NCI-H446 (cell line): ENCODE measurements around the gene BAD.
A peak's percentile ranks its signal among the peaks of the same experiment; 100 is the strongest.
"Not testable (repeated sequence)": the region's sequence is repeated elsewhere in the genome, so short reads cannot be mapped to it uniquely, and the experiment has no call there.

Experiments
- DNase-seq, 2 experiments: peaks; one replicate each; lab custom pipeline; 2025; lab: John Stamatoyannopoulos, UW

The BAD gene

DNA sequence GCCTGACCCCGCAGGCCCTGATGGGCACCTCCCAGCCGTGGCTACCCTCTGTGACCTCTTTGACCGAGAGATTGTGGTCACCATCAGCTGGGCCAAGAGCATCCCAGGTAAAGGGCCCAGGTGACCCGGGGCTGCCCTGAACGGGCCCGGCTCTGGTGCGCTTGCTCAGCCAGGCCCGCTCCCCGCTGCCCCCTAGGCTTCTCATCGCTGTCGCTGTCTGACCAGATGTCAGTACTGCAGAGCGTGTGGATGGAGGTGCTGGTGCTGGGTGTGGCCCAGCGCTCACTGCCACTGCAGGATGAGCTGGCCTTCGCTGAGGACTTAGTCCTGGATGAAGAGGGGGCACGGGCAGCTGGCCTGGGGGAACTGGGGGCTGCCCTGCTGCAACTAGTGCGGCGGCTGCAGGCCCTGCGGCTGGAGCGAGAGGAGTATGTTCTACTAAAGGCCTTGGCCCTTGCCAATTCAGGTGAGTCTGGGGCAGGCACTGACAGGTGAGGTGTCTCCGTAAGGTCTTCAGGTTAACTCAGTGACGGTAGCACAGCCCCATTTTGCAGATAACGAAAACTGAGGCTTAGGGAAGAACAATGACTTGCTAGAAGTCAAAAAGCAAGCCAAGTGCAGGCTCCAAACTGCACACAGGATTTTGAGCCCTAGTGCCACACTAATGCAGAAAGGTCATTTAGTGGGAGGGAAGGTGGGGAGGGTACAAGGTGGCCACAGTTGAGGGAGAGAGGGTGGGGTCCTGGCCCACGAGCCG is 30.5 kb upstream of the BAD start:
- DNase-seq = no peak

- no peak for DNase-seq
Observed at GRCh38 chr11:64314146-64314804, 29.8 kb upstream of the BAD start.

DNA sequence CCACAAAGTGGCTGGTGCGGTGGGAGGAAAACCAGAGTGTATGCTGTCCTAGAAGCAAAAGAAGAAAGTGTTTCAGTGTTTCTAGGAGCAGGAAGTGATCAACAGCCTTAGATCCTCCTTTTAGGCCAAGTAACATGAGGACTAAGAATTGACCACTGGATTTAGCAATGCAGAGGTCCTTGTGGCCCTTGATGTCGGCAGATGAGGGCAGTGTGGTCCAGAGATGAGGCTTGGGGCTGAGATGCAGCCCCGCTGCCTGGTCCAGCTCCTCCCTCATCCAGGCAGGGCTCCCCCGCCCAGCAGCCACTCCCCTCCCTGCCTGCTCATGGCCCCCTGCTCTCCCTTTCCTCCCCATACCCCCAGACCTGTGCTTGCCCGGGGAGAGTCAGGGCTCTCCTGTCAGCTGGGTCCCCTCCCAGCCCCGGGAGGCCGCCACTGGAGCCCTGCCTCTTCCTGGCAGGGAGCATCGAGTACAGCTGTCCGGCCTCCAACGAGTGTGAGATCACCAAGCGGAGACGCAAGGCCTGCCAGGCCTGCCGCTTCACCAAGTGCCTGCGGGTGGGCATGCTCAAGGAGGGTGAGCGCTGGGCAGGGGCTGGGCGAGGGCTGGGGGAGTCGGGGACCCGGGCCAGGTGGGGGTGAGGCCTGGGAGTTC is 29.2 kb upstream of the BAD start:
- DNase-seq = no peak

- DNase-seq = no peak
Observed at GRCh38 chr11:64312947-64313346, 28.5 kb upstream of the BAD start.

- not testable (repeated sequence) for DNase-seq
Observed at GRCh38 chr11:64307795-64308194, 23.3 kb upstream of the BAD start.

DNA sequence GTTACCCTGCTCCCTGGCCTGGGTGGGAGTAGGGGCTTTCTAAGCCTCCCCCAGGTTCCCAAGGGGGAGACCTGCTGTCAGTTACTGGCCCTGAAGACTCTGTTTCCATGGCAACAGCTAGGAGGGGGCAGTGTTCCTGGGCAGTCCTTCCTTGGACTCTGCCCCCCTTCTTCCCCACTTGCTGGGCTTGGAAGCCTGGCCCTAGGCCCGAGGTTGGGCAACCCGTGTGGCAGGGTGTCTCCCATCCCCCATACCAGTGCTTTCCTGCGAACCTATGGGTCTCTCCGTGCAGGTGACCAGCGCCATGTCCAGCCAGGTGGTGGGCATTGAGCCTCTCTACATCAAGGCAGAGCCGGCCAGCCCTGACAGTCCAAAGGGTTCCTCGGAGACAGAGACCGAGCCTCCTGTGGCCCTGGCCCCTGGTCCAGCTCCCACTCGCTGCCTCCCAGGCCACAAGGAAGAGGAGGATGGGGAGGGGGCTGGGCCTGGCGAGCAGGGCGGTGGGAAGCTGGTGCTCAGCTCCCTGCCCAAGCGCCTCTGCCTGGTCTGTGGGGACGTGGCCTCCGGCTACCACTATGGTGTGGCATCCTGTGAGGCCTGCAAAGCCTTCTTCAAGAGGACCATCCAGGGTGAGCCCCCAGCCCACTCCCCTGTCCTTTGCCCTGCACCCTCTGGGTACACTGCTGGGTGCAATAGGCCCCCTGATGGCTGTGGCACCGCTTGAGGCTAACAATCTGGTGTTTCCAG is 22.6 kb upstream of the BAD start:
- peak in 1 of 2 experiments; percentile 28 for DNase-seq

- no peak for DNase-seq
Observed at GRCh38 chr11:64306563-64306875, 22.1 kb upstream of the BAD start.

GRCh38 chr11:64305691-64306562 is 21.5 kb upstream of the BAD start:
- peak; percentile 14 to 48 for DNase-seq

- DNase-seq = peak; percentile 99 to 100
Observed at GRCh38 chr11:64305075-64305690, 20.7 kb upstream of the BAD start, which contains the start of gene ESRRA. Gene ESRRA (plus strand): TSS chr11:64305524. CDS start chr11:64307180, 1,656 bp downstream.

DNA sequence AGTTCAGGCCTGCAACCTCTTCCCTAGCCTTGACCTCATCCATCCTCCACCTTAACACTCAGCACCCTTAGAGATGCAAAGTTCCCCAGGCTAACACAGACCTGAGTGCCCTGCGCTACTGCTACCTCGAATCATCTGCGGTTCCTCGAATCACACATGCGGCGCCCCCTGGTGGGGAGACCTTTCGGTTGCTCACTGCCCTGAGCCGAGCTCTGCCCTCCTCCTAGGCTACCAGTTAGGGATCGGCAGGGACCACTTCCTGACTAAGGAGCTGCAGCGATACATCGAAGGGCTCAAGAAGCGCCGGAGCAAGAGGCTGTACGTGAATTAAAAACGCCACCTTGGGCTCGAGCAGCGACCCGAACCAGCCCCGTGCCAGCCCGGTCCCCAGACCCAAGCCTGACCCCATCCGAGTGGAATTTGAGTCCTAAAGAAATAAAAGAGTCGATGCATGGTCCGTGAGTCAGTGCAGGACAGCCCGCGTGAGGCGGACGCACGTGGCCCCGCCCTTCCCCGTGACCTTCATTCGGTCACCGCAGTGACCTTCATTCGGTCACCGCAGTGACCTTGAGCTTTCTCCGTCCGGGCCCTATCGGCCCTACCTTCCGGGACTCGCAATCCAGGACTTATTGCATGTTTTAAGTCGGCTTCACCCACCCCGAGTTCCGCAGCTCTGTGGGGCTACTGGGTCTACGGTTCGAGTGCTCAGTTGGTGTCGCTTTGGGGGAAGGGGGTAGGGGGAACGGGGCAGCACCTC is 20.0 kb upstream of the BAD start:
- DNase-seq = peak; percentile 83 to 94

GRCh38 chr11:64304032-64304315 is 19.5 kb upstream of the BAD start:
- no peak for DNase-seq

DNA sequence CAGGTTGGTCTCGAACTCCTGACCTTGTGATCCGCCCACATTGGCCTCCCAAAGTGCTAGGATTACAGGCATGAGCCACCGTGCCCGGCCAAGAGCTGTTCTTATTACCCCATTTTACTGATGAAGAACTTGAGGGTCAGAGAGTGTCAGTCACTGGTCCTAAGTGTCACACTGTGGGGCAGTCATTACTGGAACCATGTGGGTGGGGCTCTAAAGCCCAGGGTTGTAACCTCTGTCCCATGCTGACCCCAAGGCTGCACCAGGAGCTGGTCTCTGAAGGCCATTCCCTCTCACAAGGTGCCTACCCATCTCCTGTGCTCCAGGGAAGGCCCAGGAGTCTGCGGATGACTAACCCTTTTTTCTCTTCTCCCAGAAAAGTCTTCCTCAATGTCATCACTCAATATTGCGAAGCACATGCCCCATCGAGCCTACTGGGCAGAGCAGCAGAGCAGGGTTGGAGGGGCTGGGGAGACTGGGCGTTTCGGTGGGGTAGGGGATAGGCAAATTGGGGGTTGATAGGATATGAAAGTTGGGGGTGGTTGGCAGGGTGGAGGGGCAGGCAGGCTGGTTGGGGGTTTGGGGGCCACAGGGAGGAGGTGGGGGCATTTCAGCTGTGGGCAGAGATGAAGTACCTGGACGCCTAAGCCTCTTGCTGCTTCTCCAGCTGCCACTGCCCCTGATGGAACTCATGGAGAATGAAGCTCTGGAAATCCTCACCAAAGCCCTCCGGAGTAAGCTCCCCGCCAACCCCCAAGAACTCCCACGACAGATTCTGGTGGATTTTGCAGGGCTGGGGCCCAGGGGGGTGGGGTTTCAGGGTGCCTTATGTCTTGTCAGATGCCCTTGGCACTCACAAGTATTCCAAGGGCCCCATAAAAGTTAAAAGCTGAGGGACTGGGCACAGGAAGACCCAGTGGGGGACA is 18.9 kb upstream of the BAD start:
- DNase-seq = no peak

- no peak for DNase-seq
Observed at GRCh38 chr11:64299847-64300648, 15.6 kb upstream of the BAD start, which contains the start of gene CATSPERZ. Gene CATSPERZ (plus strand): TSS chr11:64300358. CDS start chr11:64300411, 53 bp downstream.

- DNase-seq = no peak
Observed at GRCh38 chr11:64298966-64299846, 14.7 kb upstream of the BAD start.

DNA sequence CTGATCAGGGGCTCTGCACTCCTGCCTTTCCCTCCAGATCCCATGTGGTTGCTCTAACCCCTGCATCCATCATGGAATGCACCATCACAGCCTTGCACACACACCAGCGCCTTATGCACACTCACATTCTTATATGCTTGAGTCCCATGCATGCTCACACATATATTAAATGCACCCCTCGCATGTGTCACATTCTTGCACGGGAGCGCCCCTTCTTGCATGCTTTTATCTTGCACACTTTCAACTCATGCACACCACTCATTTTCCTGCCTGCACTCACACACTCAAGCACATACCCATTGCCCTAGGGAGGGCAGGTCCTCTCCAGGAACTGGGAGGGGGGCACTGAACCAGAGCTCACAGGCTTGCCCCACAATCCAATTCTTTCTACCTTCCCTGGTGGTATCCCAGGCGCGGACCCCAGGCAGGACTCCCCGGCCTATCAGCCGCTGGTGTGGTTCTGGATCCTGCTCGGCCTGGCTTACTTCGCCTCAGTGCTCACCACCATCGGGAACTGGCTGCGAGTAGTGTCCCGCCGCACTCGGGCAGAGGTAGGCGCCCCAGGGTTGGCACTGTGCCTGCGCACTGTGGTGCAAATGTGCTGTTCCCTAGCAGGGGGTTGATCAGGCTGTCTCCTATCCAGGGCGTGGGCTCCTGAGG is 13.4 kb upstream of the BAD start:
- DNase-seq = peak in 1 of 2 experiments; percentile 46

DNA sequence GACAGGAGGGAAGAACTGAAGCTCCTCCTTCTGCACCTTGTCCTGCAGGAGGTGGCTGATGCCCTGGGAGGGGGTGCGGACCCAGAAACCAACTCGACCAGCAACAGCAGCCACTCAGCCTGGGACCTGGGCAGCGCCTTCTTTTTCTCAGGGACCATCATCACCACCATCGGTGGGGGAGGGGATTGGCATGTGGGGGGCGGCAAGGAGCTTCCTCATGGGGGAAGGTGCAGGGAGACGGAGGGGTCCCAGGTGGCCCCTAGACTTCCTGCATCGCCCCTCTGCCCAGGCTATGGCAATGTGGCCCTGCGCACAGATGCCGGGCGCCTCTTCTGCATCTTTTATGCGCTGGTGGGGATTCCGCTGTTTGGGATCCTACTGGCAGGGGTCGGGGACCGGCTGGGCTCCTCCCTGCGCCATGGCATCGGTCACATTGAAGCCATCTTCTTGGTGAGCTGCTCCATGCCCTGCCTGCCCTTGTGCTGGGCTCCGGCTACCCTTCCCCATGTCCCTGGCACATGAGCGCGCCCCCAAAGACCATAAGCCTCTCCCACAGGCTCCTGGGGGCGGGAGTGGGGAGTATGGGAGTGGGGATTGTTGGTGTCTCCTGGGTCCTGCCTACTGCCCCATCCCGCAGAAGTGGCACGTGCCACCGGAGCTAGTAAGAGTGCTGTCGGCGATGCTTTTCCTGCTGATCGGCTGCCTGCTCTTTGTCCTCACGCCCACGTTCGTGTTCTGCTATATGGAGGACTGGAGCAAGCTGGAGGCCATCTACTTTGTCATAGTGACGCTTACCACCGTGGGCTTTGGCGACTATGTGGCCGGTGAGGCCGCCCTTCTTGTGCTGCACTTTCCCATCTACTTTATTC is 12.6 kb upstream of the BAD start:
- no peak for DNase-seq
